H1 (cell line): Measurements from ENCODE around the gene KIF26B. TPM values are rescaled to one million over a fixed set of nuclear protein-coding genes. Genes with fewer than 3 reads are reported as not detected.

Experiments
- CBX8 ChIP-seq: fragments of 300-800, 300-1000 bp; sonication (generic); IDR thresholded peaks from 2 replicates; pipeline ENCODE4 v1.7.1; 2016; ENCODE audit warnings: low read depth, low read length, borderline replicate concordance
- CEBPB ChIP-seq: IDR thresholded peaks from 2 replicates; pipeline ENCODE4 v1.6.1; 2012; ENCODE audit warnings: low read depth, low read length
- CHD7 ChIP-seq: fragments of 300-600 bp; sonication (generic); IDR thresholded peaks from 2 replicates; pipeline ENCODE4 v1.7.1; 2012; ENCODE audit warnings: low read length, moderate library complexity, mild to moderate bottlenecking, inconsistent platforms; ENCODE audit not compliant: insufficient replicate concordance
- EGR1 ChIP-seq: IDR thresholded peaks from 2 replicates; pipeline ENCODE4 v1.6.1; 2011; ENCODE audit warnings: low read depth, low read length, borderline replicate concordance
- FOSL1 ChIP-seq: IDR thresholded peaks from 2 replicates; pipeline ENCODE4 v1.6.1; 2011; ENCODE audit warnings: mild to moderate bottlenecking, low read depth, low read length, moderate library complexity; ENCODE audit not compliant: insufficient read depth
- HDAC6 ChIP-seq: IDR thresholded peaks from one replicate; pipeline ENCODE4 v1.7.1; 2012; ENCODE audit warnings: low read depth, mild to moderate bottlenecking, inconsistent platforms, low read length, moderate library complexity
- polyA plus RNA-seq, 7 experiments: library from polyadenylated mRNA; depleted of rRNA in 3 of 7; stranded (reverse) in 5 of 7; unstranded in 2 of 7; fragments of >200 nt in 5 of 7; fragments of 200-250 nt in 2 of 7; gene quantifications; 1 replicate in 5 of 7; 2 replicates in 1 of 7; 4 replicates in 1 of 7; pipeline versions ENCODE4 v1.2.1 to v1.2.3, GENCODE V29; 2011 to 2013; ENCODE audit warnings: missing spikeins in 2 of 7, mixed read lengths in 2 of 7
- total RNA-seq: library from RNA; stranded (reverse); fragmentation: NEBNext Ultra II Directional; extraction: Animal tissue kit (Norgen Biotek cat#: 25700); gene quantifications from 2 replicates; pipeline ENCODE4 v1.2.1, GENCODE V29; 2021

Gene KIF26B
- total and polyA plus RNA-seq, 2 of the 8 experiments (the other 6 are each of a cell fraction or from before 2014, with no cell fraction given), result 0.06 to 0.28 TPM

GRCh38 chr1:245684571-245684970 is 529.8 kb downstream of the KIF26B start (continued):
- no peak for TF ChIP-seq CHD7
- no peak for TF ChIP-seq FOSL1
- no peak for TF ChIP-seq HDAC6
- no peak for TF ChIP-seq CEBPB
- no peak for TF ChIP-seq EGR1
- TF ChIP-seq CBX8, result no peak
- TF ChIP-seq, all 59 proteins: peak for 0
